ENCODE measurements around the gene DUOX1.

DUOX1 gene

DNA sequence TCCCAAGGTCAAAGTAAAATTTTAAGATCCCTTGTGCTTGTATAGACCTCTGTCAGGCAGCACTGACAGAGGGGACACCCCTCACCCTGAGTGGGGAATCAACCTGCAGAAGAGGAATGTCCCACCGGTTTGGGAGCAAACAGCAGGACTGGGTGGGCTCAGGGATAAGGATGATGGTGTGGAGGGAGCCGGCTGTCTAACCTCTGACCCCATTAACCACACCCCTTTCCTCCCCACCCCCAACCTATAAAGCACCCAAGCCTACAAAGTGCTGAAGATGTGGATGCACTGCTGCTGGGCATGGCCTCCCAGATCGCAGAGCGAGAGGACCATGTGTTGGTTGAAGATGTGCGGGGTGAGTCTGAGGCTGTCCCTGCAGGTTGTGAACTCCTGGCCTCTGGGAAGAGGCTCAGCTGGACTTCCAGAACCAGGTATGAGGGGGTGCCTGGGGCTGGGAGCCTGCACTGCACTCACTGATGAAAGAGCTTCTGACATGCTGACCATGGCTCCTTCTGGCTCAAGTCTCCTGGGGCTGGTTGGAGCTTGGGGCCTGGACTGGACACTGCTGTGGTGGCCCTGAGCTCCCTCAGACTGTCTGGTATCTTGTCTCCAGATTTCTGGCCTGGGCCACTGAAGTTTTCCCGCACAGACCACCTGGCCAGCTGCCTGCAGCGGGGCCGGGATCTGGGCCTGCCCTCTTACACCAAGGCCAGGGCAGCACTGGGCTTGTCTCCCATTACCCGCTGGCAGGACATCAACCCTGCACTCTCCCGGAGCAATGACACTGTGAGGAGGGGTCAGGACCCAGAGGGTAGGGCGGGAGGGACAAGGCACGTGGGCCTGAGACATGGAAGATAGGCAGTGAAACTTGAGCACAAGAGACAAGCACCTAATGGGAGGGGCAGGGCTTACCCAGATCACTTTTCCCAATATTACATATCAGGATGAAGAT is 9.3 kb downstream of the DUOX1 start:
- no peaks in the 10 kb centered on the region for H3K9me3 Mint-ChIP-seq
- no peak overlapping the region for H3K4me3 Mint-ChIP-seq
- no peaks in the 10 kb centered on the region for H3K36me3 Mint-ChIP-seq (ENCODE audit: low read depth)
- H3K27ac Mint-ChIP-seq, result no peak overlapping the region
- DNase-seq, result no peak
- H3K4me1 Mint-ChIP-seq (ENCODE audit: low read depth), result peaks cover 11% of the 10 kb centered on the region
- peaks cover 19% of the 10 kb centered on the region for H3K27me3 Mint-ChIP-seq

DNA sequence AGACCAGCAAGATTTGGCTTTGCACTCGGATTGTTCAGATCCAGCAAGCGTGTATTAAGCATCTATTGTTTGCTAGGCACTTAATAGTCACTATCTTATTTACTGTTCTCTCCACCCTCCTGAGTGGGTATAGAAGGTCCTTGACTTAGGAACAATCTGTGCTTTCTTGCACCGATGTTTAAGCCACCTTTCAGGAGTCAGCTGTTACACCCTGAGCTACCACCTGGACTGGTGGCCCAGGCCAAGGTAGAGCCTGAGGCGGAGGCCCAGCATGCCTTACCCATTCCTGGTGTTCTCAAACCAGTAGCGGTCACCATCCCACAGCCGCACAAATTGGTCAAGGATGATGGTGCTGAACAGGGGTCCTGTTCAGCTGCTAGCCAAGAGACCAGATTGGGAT is 10.0 kb downstream of the DUOX1 start:
- Mint-ChIP-seq H3K27ac (no peak overlapping the region), H3K4me1 (ENCODE audit: low read depth) (peaks cover 8% of the 10 kb centered on the region), H3K9me3 (no peaks in the 10 kb centered on the region), H3K27me3 (peaks cover 13% of the 10 kb centered on the region), H3K4me3 (no peak overlapping the region), H3K36me3 (ENCODE audit: low read depth) (no peaks in the 10 kb centered on the region)
- no peak for DNase-seq

DNA sequence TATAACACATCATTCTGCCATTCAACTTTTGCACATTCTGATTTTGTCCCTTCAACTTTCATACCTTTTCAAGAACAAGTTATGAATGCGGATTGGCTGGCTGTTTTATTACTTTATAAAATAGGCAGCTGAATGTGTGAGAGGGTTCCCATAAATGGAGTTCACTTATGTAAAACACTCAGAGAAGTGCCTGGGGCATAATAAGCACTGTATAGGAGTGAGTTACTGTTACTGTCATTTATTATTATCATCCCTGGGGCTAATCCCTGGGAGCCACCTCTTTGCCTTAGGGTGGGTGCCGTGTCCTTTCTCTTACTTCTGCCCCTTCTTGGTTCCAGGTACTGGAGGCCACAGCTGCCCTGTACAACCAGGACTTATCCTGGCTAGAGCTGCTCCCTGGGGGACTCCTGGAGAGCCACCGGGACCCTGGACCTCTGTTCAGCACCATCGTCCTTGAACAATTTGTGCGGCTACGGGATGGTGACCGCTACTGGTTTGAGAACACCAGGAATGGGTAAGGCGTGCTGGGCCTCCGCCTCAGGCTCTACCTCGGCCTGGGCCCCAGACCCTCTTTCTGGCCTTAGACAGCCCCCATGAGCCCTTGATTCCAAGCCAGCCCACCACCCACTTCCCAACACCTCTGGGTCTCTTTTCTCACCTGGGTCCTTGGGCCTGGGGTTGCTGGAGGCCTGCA is 10.9 kb downstream of the DUOX1 start:
- Mint-ChIP-seq H3K27me3 (peaks cover 10% of the 10 kb centered on the region), H3K9me3 (no peaks in the 10 kb centered on the region), H3K27ac (no peak overlapping the region), H3K4me1 (ENCODE audit: low read depth) (peaks cover 6% of the 10 kb centered on the region), H3K36me3 (ENCODE audit: low read depth) (no peaks in the 10 kb centered on the region), H3K4me3 (no peak overlapping the region)
- no peak for DNase-seq

DNA sequence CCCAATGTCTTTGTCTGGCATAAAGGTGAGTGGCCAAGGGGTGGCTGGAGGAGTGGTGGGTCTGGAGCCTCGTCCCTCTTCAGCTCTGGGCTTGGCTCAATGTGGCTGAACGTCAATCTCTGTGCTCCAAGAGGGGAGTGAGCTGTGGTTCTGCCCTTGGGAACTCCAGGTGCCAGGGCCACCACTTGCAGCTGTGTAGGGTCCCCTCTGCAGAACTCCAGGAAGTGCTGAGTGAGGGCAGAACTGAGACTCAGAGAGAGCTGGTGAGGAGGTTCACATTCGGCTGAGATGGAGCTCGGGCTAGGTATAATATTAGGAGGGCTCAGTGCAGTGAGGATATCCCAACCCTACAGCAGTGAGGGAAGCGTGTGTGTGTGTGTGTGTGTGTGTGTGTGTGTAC is 11.6 kb downstream of the DUOX1 start:
- no peak for DNase-seq
- no peaks in the 10 kb centered on the region for H3K36me3 Mint-ChIP-seq (ENCODE audit: low read depth)
- H3K4me3 Mint-ChIP-seq, result no peak overlapping the region
- H3K27me3 Mint-ChIP-seq, result peaks cover 5% of the 10 kb centered on the region
- H3K27ac Mint-ChIP-seq, result no peak overlapping the region
- peaks cover 2% of the 10 kb centered on the region for H3K4me1 Mint-ChIP-seq (ENCODE audit: low read depth)
- no peaks in the 10 kb centered on the region for H3K9me3 Mint-ChIP-seq

DNA sequence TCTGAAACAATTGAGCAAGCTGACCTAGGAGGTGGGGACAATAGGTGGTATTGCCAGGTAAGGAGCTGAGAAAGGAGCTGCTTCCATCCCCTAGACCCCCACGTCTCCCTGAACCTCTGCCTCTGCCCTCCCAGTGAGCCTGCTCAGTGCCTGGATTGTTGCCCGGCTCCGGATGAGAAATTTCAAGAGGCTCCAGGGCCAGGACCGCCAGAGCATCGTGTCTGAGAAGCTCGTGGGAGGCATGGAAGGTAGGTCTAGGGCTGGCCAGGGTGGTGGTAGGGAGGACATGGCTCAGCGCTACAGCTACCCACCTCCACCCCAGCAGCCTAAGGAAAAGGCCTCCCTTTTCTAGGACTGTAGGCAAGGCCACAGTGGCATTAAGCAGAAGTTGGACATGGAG is 13.3 kb downstream of the DUOX1 start:
- Mint-ChIP-seq H3K9me3 (no peaks in the 10 kb centered on the region), H3K27me3 (no peaks in the 10 kb centered on the region), H3K27ac (no peak overlapping the region), H3K4me3 (no peak overlapping the region), H3K4me1 (ENCODE audit: low read depth) (no peaks in the 10 kb centered on the region), H3K36me3 (ENCODE audit: low read depth) (no peaks in the 10 kb centered on the region)
- DNase-seq, result no peak

DNA sequence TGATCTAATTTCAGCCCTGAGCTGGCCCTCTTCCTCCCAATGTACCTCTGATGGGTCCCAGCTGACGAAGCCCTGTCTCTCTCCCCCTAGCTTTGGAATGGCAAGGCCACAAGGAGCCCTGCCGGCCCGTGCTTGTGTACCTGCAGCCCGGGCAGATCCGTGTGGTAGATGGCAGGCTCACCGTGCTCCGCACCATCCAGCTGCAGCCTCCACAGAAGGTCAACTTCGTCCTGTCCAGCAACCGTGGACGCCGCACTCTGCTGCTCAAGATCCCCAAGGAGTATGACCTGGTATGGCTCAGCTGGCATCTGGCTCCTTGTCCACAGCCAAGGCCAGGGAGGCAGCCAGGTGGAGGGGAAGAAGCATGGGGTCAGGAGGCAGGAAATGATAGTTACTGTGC is 14.2 kb downstream of the DUOX1 start:
- Mint-ChIP-seq H3K36me3 (ENCODE audit: low read depth) (no peaks in the 10 kb centered on the region), H3K27me3 (no peaks in the 10 kb centered on the region), H3K4me1 (ENCODE audit: low read depth) (no peaks in the 10 kb centered on the region), H3K4me3 (no peak overlapping the region), H3K9me3 (no peaks in the 10 kb centered on the region), H3K27ac (no peak overlapping the region)
- no peak for DNase-seq

DNA sequence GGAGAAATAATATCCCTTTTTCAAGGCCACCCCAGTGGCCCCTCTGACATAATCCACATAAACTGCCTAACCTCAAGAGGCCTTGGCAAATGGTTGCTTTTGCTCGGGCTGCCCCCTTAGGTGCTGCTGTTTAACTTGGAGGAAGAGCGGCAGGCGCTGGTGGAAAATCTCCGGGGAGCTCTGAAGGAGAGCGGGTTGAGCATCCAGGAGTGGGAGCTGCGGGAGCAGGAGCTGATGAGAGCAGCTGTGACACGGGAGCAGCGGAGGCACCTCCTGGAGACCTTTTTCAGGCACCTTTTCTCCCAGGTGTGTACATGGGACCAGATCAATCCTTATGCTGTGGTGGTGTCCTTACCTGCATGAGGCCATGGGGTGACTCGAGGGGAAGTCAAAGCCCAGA is 15.0 kb downstream of the DUOX1 start:
- Mint-ChIP-seq H3K36me3 (ENCODE audit: low read depth) (no peaks in the 10 kb centered on the region), H3K9me3 (no peaks in the 10 kb centered on the region), H3K27ac (no peak overlapping the region), H3K27me3 (no peaks in the 10 kb centered on the region), H3K4me3 (no peak overlapping the region), H3K4me1 (ENCODE audit: low read depth) (no peaks in the 10 kb centered on the region)
- no peak for DNase-seq

DNA sequence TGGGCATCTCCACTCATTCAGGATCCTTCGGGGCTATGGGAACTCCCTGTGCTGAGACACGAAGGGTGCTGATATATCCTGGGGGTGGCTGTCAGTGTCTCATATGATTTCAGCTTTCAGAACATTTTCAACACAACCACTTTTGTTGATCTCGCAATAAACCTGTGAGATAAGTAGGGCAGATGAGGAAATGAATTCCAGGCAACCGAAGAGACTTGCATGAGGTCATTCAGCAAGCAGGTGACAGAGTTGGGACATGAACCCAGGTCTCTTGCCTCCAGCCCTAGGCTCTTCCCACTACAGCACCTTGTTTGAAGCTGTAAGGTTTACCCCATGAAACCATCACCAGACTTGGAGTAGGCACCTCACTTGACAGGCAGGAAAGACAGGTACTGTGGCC is 16.6 kb downstream of the DUOX1 start:
- H3K9me3 Mint-ChIP-seq, result no peaks in the 10 kb centered on the region
- H3K4me3 Mint-ChIP-seq, result no peak overlapping the region
- peaks cover 4% of the 10 kb centered on the region for H3K36me3 Mint-ChIP-seq (ENCODE audit: low read depth)
- H3K27me3 Mint-ChIP-seq, result no peaks in the 10 kb centered on the region
- no peak for DNase-seq
- no peaks in the 10 kb centered on the region for H3K4me1 Mint-ChIP-seq (ENCODE audit: low read depth)
- no peak overlapping the region for H3K27ac Mint-ChIP-seq

DNA sequence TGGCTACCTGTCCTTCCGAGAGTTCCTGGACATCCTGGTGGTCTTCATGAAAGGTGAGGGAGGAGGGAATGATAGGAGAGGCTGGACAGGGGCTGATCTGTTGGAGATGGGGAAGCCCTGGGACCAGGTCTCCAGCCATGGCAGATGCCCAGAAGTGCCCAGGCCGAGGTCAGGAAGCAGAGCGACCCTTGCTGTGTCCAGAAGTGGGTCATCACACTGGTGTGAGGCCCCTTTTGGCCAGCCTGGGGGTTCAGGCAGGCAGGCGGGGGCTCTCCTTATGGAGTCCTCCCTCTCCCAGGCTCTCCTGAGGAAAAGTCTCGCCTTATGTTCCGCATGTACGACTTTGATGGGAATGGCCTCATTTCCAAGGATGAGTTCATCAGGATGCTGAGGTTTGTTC is 17.8 kb downstream of the DUOX1 start:
- H3K4me3 Mint-ChIP-seq, result no peak overlapping the region
- no peak for DNase-seq
- H3K27me3 Mint-ChIP-seq, result no peaks in the 10 kb centered on the region
- H3K36me3 Mint-ChIP-seq (ENCODE audit: low read depth), result peaks cover 14% of the 10 kb centered on the region
- H3K9me3 Mint-ChIP-seq, result no peaks in the 10 kb centered on the region
- no peaks in the 10 kb centered on the region for H3K4me1 Mint-ChIP-seq (ENCODE audit: low read depth)
- H3K27ac Mint-ChIP-seq, result no peak overlapping the region

DNA sequence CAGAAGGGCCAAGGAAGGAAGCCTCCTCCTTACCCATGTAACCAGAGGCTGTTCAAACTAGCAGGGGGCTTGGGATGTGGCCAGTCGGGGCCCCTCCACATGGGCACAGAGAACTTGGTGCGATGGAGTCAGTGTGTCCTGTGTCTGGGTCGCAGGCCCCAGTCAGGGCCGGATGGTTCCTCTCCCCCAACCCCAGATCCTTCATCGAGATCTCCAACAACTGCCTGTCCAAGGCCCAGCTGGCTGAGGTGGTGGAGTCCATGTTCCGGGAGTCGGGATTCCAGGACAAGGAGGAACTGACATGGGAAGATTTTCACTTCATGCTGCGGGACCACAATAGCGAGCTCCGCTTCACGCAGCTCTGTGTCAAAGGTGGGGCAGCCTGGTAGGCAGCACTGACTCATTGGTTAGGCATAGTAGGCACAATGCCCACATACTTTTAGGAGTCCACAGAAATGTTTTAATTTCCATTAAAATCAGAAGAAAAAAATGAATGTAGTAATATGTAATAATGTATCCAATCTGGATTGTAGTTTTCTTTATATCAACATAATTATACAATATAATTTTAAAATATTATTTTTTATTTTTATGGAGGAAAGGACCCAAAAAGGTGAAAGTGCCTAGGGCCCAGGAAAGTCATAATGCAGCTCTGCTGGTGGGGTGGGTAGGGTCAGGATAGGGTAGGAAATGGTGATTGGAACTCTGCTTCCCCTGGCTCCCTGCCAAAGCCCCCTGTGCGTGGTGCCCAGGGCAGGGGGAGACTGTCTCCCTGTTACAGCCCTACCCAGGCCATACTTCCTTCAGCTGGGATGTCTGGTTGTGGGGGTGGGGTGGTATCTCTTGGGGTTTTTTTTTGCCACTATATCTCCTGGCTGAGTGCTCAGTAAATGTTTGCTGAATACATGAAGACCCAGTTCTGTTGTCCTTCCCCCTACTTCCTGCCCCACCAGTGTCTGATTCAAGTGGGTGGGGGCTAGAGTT is 18.6 kb downstream of the DUOX1 start:
- no peak overlapping the region for H3K4me3 Mint-ChIP-seq
- DNase-seq, result no peak
- H3K36me3 Mint-ChIP-seq (ENCODE audit: low read depth), result peaks cover 15% of the 10 kb centered on the region
- no peaks in the 10 kb centered on the region for H3K4me1 Mint-ChIP-seq (ENCODE audit: low read depth)
- no peaks in the 10 kb centered on the region for H3K27me3 Mint-ChIP-seq
- no peak overlapping the region for H3K27ac Mint-ChIP-seq
- H3K9me3 Mint-ChIP-seq, result no peaks in the 10 kb centered on the region

DNA sequence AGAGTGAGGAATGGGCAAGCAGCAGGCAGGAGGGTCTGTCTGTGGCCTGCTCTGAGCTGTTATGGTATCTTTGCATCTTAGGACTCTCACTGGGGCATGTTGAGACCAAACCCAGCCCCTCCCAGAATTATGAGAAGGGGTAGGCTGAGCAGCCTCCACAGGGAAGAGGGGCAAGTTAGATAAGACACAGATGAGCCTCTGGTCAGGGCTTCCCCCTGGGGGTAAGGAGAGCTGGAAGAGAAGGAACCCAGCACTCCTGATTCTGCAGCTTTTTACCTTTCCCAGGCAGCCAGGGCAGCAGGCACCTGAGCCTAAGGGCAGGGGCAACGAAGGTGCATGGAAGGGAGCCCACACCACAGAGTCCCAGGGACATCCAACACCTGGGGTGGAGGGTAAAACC is 19.3 kb downstream of the DUOX1 start:
- no peak for DNase-seq
- peaks cover 15% of the 10 kb centered on the region for H3K36me3 Mint-ChIP-seq (ENCODE audit: low read depth)
- H3K27ac Mint-ChIP-seq, result no peak overlapping the region
- H3K27me3 Mint-ChIP-seq, result no peaks in the 10 kb centered on the region
- no peak overlapping the region for H3K4me3 Mint-ChIP-seq
- no peaks in the 10 kb centered on the region for H3K9me3 Mint-ChIP-seq
- H3K4me1 Mint-ChIP-seq (ENCODE audit: low read depth), result no peaks in the 10 kb centered on the region

DNA sequence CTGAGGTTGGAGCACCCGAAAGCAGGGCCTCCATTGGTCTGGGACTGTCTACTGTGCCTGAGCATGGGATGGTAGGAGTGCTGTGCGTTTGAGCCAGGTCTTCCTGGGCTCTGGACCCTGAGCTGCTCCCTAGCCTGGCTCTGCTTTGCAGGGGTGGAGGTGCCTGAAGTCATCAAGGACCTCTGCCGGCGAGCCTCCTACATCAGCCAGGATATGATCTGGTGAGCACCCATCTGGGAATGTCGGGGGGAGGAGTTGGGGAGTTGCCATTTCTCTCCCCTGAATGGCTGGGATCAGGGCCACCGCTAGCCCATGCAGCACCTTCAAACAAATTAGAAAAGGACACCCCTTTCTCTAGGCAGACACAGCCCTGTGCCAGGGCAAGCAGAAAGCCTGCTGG is 20.7 kb downstream of the DUOX1 start:
- DNase-seq, result no peak
- Mint-ChIP-seq H3K9me3 (no peaks in the 10 kb centered on the region), H3K36me3 (ENCODE audit: low read depth) (peaks cover 15% of the 10 kb centered on the region), H3K4me3 (no peak overlapping the region), H3K27ac (no peak overlapping the region), H3K27me3 (no peaks in the 10 kb centered on the region), H3K4me1 (ENCODE audit: low read depth) (no peaks in the 10 kb centered on the region)

DNA sequence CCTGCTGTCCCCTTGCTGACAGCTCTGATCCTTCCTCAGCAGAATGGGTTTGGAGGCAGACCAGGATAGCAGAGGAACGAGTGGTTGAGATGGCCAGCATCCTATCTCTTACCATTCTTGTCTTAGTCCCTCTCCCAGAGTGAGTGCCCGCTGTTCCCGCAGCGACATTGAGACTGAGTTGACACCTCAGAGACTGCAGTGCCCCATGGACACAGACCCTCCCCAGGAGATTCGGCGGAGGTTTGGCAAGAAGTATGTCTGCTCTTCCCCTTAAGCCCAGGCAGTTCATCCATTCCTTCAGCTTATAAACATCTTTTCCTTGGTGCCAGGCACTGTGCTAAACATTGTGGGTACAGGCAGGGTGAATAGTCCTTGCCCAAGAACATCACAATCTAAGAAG is 21.2 kb downstream of the DUOX1 start:
- Mint-ChIP-seq H3K27ac (no peak overlapping the region), H3K27me3 (no peaks in the 10 kb centered on the region), H3K4me1 (ENCODE audit: low read depth) (no peaks in the 10 kb centered on the region), H3K36me3 (ENCODE audit: low read depth) (peaks cover 15% of the 10 kb centered on the region), H3K9me3 (no peaks in the 10 kb centered on the region), H3K4me3 (no peak overlapping the region)
- no peak for DNase-seq

DNA sequence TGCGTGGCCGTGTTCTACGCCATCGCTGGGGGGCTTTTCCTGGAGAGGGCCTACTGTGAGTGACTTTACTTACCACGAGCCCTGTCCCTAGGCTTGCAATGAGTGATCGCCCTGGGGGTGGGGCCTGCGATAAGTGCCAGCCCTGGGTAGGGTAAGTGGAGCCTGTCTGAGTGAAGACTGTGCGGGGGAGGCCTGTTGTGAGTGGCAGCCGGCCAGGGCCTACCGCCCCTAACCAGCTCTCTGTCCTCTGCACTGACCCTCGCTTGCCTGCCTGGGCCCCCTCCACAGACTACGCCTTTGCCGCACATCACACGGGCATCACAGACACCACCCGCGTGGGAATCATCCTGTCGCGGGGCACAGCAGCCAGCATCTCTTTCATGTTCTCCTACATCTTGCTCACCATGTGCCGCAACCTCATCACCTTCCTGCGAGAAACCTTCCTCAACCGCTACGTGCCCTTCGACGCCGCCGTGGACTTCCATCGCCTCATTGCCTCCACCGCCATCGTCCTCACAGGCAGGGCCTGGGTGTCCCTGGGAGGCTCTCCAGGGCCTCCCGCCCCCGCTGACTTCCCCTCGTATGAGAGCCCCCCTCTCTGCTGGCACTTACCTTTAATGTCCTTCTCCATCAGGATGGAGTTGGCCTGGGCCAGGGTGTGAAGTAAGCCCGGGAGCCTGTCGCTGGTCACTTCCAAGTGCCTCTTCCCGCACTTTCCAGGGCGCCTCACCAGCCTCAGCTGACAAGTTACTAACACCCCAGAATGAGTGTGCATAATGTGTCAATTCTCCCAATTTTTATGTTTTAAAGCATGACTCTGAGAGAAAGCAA is 22.4 kb downstream of the DUOX1 start:
- H3K9me3 Mint-ChIP-seq, result no peaks in the 10 kb centered on the region
- peaks cover 1% of the 10 kb centered on the region for H3K4me1 Mint-ChIP-seq (ENCODE audit: low read depth)
- no peak overlapping the region for H3K27ac Mint-ChIP-seq

More for the DNA sequence above, 22.4 kb downstream of the DUOX1 start:
- H3K27me3 Mint-ChIP-seq, result no peaks in the 10 kb centered on the region
- H3K36me3 Mint-ChIP-seq (ENCODE audit: low read depth), result peaks cover 15% of the 10 kb centered on the region
- DNase-seq, result no peak
- no peak overlapping the region for H3K4me3 Mint-ChIP-seq
